GM18511 (cell line): ENCODE measurements around the gene CCDC146.
A peak's percentile ranks its signal among the peaks of the same experiment; 100 is the strongest.
"Not testable (repeated sequence)": the region's sequence is repeated elsewhere in the genome, so short reads cannot be mapped to it uniquely, and the experiment has no call there.

ENCODE experiments used
- ATAC-seq: cut with Tn5 transposase; IDR thresholded peaks from one replicate; pipeline ENCODE4 v1.9.1; 2021; ENCODE audit warnings: mild to moderate bottlenecking, moderate library complexity; ENCODE audit not compliant: unreplicated experiment

Gene CCDC146

DNA sequence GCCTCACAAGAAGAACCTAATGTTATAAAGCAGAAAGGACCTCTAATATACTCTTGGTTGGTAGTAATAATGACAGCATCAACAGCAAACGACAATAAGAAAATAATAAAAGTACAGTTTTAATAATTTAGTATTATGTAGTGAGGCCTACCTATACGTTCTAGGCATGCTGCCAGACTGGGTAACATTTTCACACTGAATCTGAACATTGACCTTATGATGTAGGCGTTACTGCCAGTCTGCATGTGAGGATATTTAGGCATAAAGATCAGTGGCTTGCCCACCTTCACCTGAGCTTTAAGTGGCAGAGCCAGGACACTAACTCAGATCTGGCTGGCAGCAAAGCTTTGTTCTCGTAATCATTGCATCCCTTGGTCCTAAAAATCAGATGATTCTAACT, 74.7 kb downstream of the CCDC146 start:
- ATAC-seq, result no peak

DNA sequence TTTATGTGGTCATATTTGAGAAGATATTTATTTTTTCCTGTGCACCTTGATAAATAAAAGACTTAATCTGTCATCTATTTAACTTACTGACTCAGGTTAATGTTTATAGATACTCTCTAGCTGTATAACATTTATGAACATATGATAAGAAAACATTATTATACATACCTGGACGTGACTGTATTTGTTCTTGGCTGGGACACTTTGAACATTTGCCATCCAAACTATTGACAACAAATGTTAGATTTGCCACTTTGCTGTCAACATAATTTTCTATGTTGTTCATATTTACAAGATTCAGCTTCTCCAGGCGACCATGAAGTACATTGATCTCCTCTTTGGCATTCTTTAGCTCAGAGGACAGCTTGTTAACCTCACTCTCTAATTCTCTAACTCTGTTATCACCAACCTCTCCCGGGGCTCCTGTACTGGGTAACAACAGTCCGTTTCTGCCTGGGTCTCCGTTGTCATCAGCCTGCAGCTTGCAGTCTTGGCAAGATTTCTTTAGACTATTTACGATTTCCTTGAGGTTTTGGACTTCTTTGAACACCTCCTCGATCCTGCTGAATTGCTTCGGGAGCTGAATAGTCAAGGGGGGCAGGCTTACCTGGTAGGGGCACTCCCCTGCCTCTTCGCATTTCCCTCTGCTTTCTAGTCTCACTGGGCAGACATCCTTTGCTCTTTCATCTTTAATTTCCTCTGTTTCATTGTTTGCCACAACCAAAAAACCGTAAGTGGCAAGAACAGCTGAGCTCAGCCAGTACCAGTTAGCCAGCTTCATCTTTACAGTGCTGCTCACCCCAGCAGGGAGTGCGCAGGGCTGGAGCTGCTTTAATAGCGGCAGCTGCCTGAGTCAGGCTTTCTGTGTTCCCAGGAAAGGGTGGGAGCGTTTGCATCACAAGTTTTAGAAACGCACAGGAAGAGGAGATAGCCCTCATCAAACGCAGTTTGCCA, 76.9 kb downstream of the CCDC146 start, which contains the start of gene FGL2:
TSS of gene FGL2 (minus strand) at position 807 of the 954 bp plus-strand sequence. CDS start at position 781, 26 bp downstream.
- peak; percentile 23 for ATAC-seq

DNA sequence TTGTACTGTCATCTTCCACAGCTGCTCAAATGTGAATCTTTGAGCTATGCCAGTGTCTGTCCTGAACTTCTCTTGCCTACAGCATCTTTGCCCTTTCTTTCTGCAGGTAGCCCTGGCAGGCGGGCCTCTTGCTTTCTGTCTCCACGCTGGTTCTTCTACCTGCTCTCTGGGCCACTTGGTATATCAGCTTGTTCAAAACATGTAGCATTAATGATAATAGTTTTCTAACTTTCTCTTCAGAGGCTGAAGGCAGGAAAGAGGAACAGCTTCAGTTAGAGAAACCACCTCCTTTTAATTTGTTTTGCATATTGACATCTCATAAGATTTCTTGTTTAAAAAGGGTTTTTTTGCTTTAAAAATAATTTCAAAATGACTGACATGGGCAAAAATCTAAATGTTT, 78.1 kb downstream of the CCDC146 start:
- ATAC-seq, result no peak

DNA sequence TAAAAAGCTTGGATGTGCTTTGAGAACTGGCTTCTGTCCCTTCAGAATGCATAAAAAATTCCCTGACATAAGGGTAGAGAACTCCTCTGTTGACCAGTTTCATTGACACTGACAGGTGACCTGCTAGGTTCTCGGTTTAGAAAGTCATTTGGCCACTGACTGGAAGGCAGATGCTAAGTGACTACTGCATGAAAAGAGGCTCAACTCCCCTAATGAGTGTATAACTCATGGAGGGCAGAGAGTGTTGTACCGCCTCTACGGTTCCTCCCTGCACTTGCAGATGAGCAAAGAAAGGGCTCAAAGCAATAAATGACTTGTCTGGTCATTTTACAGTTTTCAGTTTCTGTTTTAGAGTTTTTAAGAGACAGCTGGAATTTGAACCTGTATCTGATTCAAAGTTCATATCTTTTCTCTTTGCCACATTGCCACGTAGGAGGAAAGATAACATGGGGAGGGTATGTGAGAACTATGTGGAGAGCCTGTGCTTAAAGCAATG, 80.1 kb downstream of the CCDC146 start:
- peak; percentile 92 for ATAC-seq

DNA sequence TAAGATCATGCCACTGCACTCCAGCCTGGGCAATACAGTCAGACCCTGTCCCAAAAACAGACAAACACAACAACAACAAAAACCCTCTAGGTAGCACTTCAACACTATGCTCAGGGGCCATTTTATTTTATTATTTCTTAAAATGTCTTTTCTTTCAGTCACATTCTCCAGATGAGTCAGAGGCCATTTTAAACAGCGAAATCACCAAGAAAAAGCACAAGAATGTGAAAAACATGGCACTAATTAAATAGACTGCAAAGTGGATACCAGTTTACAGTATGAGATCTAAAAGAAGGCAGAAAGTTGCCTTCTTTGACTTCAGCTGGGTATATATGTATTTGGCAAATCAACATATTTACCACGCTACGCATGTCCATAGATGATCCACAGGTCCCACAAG, 83.3 kb downstream of the CCDC146 start:
- no peak for ATAC-seq

DNA sequence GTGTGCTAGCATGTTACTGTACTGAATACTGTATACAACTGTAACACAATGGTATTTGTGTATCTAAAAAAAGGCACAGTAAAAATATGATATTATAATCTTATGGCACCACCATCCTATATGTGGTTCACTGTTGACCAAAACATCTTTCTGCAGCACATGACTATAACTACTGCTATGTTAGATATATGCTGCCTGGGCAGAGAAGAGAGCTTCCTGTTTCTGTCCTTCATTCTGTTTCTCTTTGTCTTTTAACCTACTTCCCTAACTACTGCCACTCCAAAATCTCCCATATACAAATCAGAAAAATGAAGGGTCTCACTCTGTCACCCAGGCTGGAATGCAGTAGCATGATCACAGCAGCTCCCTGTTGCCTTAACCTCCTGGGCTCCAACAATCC, 86.0 kb downstream of the CCDC146 start:
- no peak for ATAC-seq

DNA sequence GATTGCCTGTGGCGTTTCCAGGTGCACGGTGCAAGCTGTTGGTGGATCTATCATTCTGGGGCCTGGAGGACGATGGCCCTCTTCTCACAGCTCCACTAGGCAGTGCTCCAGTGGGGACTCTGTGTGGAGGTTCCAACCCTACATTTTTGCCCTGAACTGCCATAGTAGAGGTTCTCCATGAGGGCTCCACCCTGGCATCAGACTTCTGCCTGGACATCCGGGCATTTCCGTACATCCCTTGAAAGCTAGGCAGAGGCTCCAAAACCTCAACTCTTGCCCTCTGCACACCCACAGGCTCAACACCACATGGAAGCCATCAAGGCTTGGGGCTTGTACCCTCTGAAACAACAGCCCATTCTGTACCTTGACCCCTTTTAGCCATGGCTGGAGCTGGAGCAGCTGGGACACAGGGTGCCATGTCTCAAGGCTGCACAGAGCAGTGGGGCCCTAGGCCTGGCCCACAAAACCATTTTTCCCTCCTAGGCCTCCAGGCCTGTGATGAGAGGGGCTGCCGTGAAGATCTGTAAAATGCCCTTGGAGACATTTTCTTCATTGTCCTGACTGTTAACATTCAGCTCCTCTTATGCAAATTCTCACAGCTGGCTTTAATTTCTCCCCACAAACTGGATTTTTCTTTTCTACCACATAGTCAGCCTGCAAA, 87.2 kb downstream of the CCDC146 start:
- no peak for ATAC-seq

DNA sequence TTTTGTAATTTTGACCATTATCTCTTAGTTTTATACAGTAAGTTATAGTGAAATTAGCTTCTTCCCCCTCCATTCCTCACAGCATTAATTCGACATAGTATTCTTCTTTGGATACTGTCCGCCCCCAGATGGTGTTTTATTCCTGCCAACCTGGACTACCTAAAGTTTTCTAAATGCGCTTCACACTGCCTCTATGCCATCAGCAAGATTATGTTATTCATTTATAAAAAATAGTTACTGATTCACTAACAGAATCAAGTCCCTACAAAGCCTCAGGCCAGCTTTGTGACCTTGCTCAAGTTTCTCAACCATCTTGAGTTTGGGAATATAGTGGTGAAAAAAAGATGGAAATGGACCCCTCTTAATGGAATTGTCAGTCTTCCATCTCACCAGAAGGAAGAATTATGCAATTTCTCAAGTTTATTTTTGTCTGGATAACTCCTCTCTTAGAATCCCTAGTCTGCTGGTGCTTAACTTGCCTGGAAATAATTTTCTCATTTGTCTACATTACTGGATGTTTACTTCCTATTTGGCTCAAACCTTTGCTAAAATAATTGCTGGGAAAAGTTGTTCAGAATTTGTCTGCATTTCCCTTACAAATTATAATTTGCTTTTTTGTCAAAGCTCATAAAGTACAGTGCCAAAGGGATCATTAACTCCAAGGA, 93.9 kb downstream of the CCDC146 start:
- ATAC-seq, result no peak

DNA sequence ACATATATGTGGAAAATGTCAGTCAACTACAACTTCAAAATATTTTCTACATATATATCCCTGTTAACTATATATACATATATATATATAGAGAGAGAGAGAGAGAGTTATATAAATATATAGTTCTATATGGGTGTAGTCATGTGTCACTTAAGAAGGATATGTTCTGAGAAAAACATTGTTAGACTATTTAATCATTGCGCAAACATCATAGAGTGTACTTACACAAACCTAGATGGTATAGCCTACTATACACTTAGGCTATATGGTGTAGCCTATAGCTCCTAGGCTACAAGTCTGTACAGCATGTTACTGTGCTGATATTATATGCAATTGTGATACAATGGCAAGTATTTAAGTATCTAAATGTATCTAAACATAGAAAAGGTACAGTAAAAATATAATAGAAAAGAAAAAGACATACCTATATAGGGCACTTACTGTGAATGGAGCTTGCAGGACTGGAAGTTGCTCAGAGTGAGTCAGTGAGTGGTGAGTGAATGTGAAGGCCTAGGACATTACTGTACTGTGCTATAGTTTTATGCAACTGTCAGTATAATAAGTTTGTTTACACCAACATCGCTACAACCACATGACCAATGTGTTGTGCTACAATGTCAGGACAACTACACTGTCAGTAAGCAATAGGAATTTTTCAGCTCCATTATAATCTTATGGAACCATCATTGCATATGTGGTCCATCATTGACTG, 95.2 kb downstream of the CCDC146 start:
- no peak for ATAC-seq

DNA sequence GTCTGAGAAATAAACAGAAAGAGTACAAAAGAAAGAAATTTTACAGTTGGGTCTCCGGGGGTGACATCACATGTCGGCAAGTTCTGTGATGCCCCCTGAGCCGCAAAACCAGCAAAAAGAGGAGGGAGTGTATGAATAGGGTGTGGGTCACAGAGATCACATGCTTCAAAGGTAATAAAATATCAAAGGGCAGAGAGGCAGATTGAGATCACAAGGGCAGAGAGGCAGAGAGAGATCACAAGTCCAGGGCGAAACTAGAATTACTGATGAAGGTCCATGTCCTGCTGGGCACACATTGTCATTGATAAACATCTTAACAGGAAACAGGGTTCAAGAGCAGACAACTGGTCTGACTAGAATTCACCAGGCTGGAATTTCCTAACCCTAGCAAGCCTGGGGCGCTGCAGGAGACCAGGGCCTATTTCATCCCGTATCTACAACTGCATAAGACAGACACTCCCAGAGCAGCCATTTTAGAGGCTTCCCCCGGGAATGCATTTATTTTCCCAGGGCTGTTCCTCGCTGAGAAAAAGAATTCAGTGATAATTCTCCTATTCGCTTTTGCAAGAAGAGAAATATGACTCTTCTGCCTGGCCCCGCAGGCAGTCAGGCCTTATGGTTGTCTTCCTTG, 97.4 kb downstream of the CCDC146 start:
- ATAC-seq, result not testable (repeated sequence)

DNA sequence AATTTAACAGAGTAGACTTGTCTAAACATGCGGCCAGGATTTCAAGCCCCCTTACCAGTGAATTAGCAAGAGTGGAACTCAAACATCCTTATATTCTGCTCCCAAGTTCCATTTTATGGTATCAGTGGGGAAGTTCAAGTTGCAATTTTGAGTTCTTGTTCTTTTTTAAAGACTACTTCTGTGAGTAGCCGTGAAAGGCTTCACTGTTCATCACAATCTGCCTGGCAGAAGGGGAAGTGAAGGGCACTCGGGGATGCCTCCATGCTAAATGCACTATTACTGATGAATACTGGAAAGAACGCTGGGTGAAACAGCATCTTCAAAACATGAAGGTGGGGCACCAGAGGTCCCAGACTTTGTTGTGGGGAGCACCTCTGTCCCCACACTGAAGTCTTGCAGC, 99.7 kb downstream of the CCDC146 start:
- no peak for ATAC-seq

DNA sequence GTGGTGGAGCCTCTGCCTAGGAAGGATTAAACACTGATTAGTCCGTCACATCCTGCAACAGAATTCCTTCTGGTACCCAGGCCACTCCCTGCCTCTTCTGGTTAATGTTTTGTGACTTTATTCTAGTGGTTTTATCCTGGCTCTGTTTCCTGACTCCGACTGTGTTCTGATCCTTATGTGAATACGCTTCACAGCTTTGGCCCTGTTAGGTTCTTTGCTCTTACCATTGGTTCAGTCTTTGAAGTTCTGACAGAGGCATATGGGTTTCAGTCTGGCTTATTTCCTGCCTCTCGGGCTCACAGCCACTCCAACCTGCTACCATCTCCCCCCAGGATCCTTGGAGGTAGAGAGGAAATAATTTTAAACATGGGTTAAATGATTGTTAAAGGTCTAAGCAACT, 100.4 kb downstream of the CCDC146 start:
- ATAC-seq, result no peak

DNA sequence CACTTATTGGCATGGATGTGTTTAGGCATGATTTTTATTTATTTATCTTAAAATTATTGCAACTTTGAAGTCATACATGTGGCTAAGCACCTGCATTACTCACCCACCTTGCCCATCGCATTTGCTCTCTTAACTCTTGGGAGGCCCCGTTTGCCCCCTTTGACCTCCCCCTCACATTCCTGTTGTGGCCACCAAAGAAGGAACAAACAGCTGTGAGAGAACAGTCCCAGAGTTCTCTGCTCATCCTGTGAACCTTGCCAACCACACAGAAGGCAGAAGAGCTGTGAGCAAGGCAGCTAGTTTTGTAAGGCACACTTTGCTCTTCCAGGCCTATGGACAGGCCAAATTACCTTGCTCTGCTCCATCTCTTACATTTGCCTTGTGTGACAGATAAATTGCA, 100.8 kb downstream of the CCDC146 start:
- ATAC-seq, result no peak

DNA sequence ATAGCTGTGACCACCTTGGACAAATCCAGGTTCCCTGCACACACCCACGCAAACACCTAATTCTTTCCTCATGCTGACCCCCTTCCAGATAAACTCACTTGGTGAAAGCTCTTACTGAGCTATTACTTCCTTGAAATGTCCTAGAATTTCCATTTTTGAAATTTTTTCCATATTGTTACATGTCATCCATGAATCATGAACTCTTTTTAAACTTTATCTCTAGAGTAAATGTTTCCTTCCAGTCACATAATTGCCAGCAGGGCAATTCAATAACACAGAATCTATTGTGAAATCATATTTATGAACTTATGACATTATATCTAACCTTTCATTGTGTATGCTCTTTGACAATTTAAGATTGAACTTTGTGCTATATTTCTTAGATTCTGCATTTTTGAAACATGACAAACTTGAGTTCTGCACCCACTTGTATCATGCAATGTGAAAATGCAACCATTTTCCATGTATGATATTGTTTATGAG, 104.0 kb downstream of the CCDC146 start:
- no peak for ATAC-seq

DNA sequence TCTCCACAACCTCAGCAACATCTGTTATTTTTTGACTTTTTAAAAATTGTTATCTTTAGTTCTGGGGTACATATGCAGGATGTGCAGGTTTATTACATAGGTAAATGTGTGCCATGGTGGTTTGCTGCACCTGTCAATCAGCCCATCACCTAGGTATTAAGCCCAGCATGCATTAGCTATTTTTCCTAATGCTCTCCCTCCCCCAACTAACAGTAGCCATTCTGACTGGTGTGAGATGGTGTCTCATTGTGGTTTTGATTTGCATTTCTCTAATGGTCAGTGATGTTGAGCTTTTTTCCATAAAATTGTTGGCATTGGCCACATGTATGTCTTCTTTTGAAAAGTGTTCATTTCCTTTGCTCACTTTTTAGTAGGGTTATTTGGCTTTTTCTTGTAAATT, 106.4 kb downstream of the CCDC146 start:
- not testable (repeated sequence) for ATAC-seq

DNA sequence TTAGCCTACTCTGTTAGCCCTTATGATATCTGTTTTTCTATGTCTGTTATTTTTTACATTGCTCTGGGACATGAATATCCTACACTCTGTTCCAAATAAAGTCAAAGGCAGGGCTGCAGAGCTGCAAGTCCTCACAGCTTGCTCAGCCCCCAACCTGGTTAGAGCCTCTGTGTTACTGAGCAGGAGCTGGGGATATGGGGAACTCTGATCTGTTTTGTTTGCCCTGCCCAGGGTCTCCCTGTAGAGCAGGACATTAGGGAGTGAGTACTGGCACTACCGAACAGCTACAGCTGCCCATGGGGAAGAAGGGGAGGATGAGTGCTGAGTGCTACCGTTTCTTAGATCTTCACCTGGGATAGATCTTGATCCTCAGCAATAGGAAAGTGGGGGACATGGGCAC, 110.1 kb downstream of the CCDC146 start:
- ATAC-seq, result no peak

DNA sequence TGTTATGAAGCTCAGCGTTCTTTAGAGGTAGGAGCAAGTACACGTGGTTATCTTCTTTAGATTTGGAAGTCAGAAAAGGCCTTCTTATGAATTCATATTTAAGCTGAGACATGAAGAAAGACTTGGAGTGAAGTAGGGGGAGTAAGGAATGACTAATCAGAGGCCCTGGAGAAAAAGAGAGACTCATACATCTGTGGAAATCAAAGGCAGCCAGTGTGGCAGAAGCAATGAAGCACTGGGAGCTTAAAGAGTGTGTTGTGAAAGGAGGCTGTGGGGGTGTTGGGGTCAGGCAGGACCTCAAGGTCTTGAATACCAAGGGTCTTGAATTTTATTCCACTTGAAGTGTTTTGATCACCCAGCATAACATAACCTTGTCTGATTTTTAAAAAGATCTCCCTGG, 112.9 kb downstream of the CCDC146 start:
- ATAC-seq, result no peak

DNA sequence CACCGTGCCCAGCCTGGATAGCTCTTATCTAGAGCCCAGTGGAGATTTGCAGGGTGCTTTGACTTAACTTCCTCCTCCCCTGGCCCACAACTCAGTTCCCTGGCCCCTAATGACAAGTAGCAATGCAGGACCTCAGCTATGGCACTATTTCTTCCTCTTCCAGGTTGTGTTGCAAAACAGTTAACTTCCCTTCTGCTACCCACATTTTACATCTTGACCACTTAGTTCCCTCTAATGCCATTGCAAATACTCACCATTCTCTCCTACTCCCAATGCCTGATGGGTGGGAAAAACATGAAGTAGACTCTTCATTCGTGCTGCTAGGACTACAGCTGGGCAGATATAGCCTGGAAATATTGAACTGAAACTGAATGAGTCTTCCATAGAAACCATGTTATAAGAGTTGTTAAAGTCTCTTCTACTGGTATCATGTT, 116.3 kb downstream of the CCDC146 start:
- no peak for ATAC-seq

DNA sequence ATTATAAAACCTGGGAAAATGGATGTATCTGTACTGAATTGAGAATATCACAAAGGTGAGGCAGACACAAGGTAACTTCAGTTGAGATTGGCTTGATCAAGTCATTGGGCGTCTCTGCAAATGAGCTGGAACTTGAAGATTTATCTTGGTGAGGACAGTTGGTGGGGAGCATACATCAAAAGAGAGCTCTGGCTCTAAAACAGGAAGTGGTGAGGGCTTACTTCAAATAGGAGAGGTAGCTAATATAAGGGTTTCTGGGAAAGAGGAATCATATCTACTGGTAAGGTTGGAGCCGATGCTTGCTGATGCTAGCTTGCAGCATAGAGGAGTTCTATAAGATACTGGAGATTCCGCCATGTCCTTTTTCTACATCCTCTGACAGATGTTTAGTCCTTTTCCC, 117.1 kb downstream of the CCDC146 start:
- ATAC-seq, result no peak

DNA sequence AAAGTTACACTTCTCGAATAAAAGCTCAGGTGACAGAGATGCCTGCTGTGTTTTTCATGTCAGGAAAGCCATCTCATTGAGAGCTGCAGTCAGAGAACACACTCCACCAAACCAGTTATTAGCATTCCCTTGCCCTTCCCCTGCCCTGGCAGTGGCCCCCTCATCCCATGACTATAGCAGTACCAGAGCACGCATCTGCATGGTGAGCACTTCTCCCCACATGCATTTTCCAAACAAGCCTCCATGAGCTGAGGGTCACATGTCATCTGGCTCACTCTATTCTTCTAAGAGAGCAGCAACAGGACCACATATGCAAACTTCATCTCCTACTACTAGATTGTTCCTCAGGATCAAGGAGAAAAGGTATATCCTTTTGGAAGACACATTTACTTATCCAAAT, 119.7 kb downstream of the CCDC146 start:
- ATAC-seq, result no peak
